ENCODE results near the gene FBN1. TPM values are rescaled to one million over a fixed set of nuclear protein-coding genes. Genes with fewer than 3 reads are reported as not detected.

FBN1 gene
- total and polyA plus RNA-seq, 8 donors = 1.5 to 35.2 (median 5.2) TPM

DNA sequence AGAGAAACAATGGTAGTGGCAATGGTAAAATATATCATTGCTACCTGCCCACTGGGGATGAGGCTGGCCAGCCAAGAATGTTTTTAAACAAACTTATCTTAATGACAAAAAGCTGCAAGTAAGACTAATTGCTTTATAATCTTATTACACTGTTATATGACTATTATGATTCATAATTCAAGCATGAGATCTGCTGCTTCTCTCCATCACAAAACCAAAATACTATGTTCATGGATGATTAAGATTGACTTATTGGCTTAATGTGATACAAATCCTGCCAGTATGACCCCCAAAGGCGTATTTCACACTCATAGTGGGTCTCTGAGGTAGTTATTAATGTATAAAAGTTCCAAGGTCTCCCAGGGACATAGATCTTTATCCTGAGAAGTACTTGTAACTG is 52.6 kb downstream of the FBN1 start:
- H3K27ac ChIP-seq = no peak overlapping the region
- TF ChIP-seq, protein P1, sequence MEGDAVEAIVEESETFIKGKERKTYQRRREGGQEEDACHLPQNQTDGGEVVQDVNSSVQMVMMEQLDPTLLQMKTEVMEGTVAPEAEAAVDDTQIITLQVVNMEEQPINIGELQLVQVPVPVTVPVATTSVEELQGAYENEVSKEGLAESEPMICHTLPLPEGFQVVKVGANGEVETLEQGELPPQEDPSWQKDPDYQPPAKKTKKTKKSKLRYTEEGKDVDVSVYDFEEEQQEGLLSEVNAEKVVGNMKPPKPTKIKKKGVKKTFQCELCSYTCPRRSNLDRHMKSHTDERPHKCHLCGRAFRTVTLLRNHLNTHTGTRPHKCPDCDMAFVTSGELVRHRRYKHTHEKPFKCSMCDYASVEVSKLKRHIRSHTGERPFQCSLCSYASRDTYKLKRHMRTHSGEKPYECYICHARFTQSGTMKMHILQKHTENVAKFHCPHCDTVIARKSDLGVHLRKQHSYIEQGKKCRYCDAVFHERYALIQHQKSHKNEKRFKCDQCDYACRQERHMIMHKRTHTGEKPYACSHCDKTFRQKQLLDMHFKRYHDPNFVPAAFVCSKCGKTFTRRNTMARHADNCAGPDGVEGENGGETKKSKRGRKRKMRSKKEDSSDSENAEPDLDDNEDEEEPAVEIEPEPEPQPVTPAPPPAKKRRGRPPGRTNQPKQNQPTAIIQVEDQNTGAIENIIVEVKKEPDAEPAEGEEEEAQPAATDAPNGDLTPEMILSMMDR (IDR thresholded peaks at IDR 0.05) = no peak
- no peak overlapping the region for H3K4me3 ChIP-seq
- no peak for ATAC-seq
- H3K36me3 ChIP-seq = no peaks in the 10 kb centered on the region
- no peaks in the 10 kb centered on the region for H3K4me1 ChIP-seq
- no peak for DNase-seq
- 59 to 68% methylated on average over 1 of the region's 1 CpG for WGBS, 2 donors
- H3K27me3 ChIP-seq = no peaks in the 10 kb centered on the region
- no peaks in the 10 kb centered on the region for H3K9me3 ChIP-seq
- FAIRE-seq = no peak
- intact Hi-C loops (cut with DNase I) = no loop called here

DNA sequence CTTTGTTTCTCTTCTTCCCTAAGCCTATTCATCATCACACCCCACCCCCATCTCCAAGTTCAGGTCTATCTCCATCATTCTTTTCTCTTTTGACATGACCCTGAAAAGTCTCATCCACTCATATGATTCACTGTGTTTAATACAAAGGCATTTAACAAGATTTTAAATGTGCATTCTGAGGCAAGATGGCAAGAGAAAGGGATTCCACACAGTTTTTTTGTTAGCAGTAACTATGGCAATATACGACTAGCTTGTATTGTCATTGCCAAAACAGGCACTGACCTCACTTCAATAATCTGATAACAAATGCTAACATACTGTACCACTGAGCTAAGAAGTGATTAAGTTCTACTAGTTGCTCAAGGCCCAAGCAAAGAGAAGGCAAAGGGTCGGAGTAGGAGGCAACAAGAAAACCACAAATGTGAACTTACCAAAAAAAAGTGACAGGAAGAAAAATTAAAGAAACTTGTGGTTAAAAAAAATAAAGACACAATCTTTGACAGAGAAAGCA is 53.2 kb downstream of the FBN1 start:
- FAIRE-seq = no peak
- Histone ChIP-seq H3K27me3 (no peaks in the 10 kb centered on the region), H3K36me3 (no peaks in the 10 kb centered on the region), H3K9me3 (no peaks in the 10 kb centered on the region), H3K27ac (no peak overlapping the region), H3K4me3 (no peak overlapping the region), H3K4me1 (no peaks in the 10 kb centered on the region)
- 63 to 66% methylated on average over 2 of the region's 2 CpGs for WGBS, 2 donors
- TF ChIP-seq, protein P1 (IDR thresholded peaks at IDR 0.05) = no peak
- no peak for DNase-seq
- intact Hi-C loops (cut with DNase I) = no loop called here
- peak in 2 of 4 donors; percentile 22 to 50 for ATAC-seq

DNA sequence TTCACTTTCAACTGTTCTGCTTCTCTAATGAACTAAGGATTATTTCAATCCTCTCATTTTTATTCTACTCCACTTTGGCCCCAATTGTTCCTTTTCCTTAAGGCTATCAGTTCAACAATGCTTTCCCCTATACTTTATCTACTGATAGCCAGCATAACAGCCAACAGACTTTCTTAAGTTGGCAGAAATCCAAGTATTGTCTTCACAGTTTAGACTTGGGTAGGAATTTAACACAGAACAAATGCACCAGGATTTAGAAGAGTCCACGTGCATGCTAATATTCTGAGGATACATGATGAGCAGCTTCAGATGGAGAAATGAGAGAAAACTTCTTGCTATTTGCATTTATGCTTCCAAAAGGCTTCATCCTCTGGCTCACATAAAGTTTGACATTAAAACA is 54.8 kb downstream of the FBN1 start:
- H3K27ac ChIP-seq = no peak overlapping the region
- FAIRE-seq = no peak
- H3K27me3 ChIP-seq = no peaks in the 10 kb centered on the region
- intact Hi-C loops (cut with DNase I) = no loop called here
- ATAC-seq = no peak
- no peaks in the 10 kb centered on the region for H3K36me3 ChIP-seq
- TF ChIP-seq, protein P1 (IDR thresholded peaks at IDR 0.05) = no peak
- H3K4me1 ChIP-seq = no peaks in the 10 kb centered on the region
- no peaks in the 10 kb centered on the region for H3K9me3 ChIP-seq
- H3K4me3 ChIP-seq = no peak overlapping the region
- no peak for DNase-seq
- 24 to 37% methylated on average over 1 of the region's 1 CpG for WGBS, 2 donors

DNA sequence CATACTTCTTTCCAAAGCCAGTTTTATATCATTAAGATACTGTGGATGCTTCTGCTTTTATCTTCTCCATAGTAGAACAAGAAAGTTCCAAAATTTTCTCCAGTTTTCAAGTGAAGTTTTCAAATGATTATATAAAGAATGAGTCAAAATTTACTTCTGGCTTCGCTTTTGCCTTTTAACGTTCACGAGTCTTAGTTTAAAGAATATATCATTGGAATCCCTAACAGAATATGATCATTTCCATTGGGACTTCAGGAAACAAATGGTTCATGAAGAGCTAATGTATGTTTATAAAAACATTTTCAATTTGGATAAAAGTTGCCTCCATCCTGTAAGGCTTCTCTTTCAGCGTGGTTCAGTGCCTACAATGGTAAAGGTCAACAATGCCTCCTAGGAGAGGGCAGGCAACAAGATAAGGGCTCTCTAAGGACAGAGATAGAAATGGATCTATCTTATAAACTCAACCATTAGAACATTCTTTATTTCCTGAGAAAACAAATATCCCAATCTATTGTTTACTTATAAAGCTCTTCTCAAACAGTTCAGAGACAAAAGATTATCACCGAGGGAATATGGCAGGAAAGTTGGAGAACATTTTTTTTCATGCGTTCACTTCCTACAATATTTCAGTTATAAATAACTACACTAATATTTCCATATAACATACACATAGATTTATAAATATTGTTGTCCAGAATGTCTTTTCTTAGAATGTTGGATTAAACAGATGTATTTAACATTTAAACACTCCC is 60.5 kb downstream of the FBN1 start:
- no peak overlapping the region for H3K27ac ChIP-seq
- no peak for DNase-seq
- TF ChIP-seq, protein P1 (IDR thresholded peaks at IDR 0.05) = no peak
- no peak for FAIRE-seq
- ATAC-seq = no peak
- 84 to 85% methylated on average over 6 of the region's 6 CpGs for WGBS, 2 donors
- intact Hi-C loops (cut with DNase I) = no loop called here
- H3K27me3 ChIP-seq = no peaks in the 10 kb centered on the region
- H3K4me3 ChIP-seq = no peak overlapping the region
- H3K9me3 ChIP-seq = no peaks in the 10 kb centered on the region
- no peaks in the 10 kb centered on the region for H3K36me3 ChIP-seq
- H3K4me1 ChIP-seq = no peaks in the 10 kb centered on the region

Measured in pancreas (tissue), 10 donors.